ENCODE measurements around the gene ITGAD.

- TF ChIP-seq POLR2AphosphoS5 (IDR thresholded peaks at IDR 0.05) (peak in 2 of 3 donors; percentile 39 to 41), POLR2A (IDR thresholded peaks at IDR 0.05) (no peak), CTCF (IDR thresholded peaks at IDR 0.05 in 8 of 11, conservative IDR thresholded peaks at IDR 0.05 in 3 of 11) (no peak)
Observed at GRCh38 chr16:31427441-31428278, 34.5 kb downstream of the ITGAD start.
